HG03565 (cell line): Measurements from ENCODE around the gene ACTR3C.

ENCODE experiments used
- ATAC-seq: cut with Tn5 transposase; IDR thresholded peaks from one replicate; pipeline ENCODE4 v1.9.1; 2021; ENCODE audit warnings: mild to moderate bottlenecking, moderate library complexity; ENCODE audit not compliant: unreplicated experiment

The ACTR3C gene

GRCh38 chr7:150337179-150337578, 13.8 kb upstream of the ACTR3C start:
- no peak for ATAC-seq

- no peak for ATAC-seq
Measured at GRCh38 chr7:150336746-150337145, 13.4 kb upstream of the ACTR3C start.

- no peak for ATAC-seq
Measured at GRCh38 chr7:150335774-150336112, 12.4 kb upstream of the ACTR3C start.

- no peak for ATAC-seq
Measured at GRCh38 chr7:150335108-150335773, 11.9 kb upstream of the ACTR3C start.

GRCh38 chr7:150334108-150334507, 10.8 kb upstream of the ACTR3C start:
- ATAC-seq, result no peak

GRCh38 chr7:150333659-150334058, 10.3 kb upstream of the ACTR3C start:
- no peak for ATAC-seq

- no peak for ATAC-seq
Measured at GRCh38 chr7:150332852-150333635, 9.7 kb upstream of the ACTR3C start.

GRCh38 chr7:150330211-150330885, 7.0 kb upstream of the ACTR3C start:
- no peak for ATAC-seq

GRCh38 chr7:150329331-150330120, 6.2 kb upstream of the ACTR3C start:
- ATAC-seq, result no peak

- no peak for ATAC-seq
Measured at GRCh38 chr7:150327308-150327707, 4.0 kb upstream of the ACTR3C start.

GRCh38 chr7:150326657-150327268, 3.4 kb upstream of the ACTR3C start:
- ATAC-seq, result no peak

GRCh38 chr7:150325901-150326300, 2.6 kb upstream of the ACTR3C start:
- ATAC-seq, result no peak

- ATAC-seq, result no peak
Measured at GRCh38 chr7:150325110-150325611, 1.8 kb upstream of the ACTR3C start.

GRCh38 chr7:150324373-150324961, 1.1 kb upstream of the ACTR3C start:
- ATAC-seq, result no peak

GRCh38 chr7:150323682-150324372, 482 bp upstream of the ACTR3C start:
- no peak for ATAC-seq

- ATAC-seq, result no peak
Measured at GRCh38 chr7:150322114-150322832, 1.1 kb downstream of the ACTR3C start.

- no peak for ATAC-seq
Measured at GRCh38 chr7:150321788-150322113, 1.6 kb downstream of the ACTR3C start.

- ATAC-seq, result no peak
Measured at GRCh38 chr7:150317748-150318444, 5.4 kb downstream of the ACTR3C start.
